Lower leg skin (tissue), 3 donors: ENCODE results near the gene ARPC2.

Source experiments
- CTCF ChIP-seq, 3 donors: fragments of 450-650 bp; IDR thresholded peaks; one replicate each; pipeline ENCODE4 v1.5.1; 2016; ENCODE audit warnings: antibody characterized with exemption in 3 of 3, mild to moderate bottlenecking in 3 of 3, moderate library complexity in 2 of 3
- POLR2A ChIP-seq, 2 donors: fragments of 450-650 bp; IDR thresholded peaks; one replicate each; pipeline ENCODE4 v1.6.1; 2016 to 2017; ENCODE audit warnings: antibody characterized with exemption in 2 of 2, mild to moderate bottlenecking in 1 of 2, moderate library complexity in 1 of 2

- TF ChIP-seq POLR2A (IDR thresholded peaks at IDR 0.05) (no peak), CTCF (IDR thresholded peaks at IDR 0.05) (peak in 2 of 3 donors; percentile 9 to 91)
Observed at GRCh38 chr2:218301176-218301819, 84.3 kb downstream of the ARPC2 start.
